ENCODE results near the gene DHRS7B.

DHRS7B gene

GRCh38 chr17:21152731-21153130 lies 26.0 kb downstream of the DHRS7B start:
- DNase-seq (ENCODE audit: low spot score) = no peak

GRCh38 chr17:21157586-21158370 lies 31.0 kb downstream of the DHRS7B start:
- no peak for DNase-seq (ENCODE audit: low spot score)

GRCh38 chr17:21160401-21160800 lies 33.6 kb downstream of the DHRS7B start:
- DNase-seq (ENCODE audit: low spot score) = no peak

- peak; percentile 50 for DNase-seq (ENCODE audit: low spot score)
Measured at GRCh38 chr17:21161498-21162393, 35.0 kb downstream of the DHRS7B start.

- DNase-seq (ENCODE audit: low spot score) = no peak
Measured at GRCh38 chr17:21162394-21162775, 35.6 kb downstream of the DHRS7B start.

- no peak for DNase-seq (ENCODE audit: low spot score)
Measured at GRCh38 chr17:21163101-21163500, 36.3 kb downstream of the DHRS7B start.

- no peak for DNase-seq (ENCODE audit: low spot score)
Measured at GRCh38 chr17:21164216-21164615, 37.5 kb downstream of the DHRS7B start.

- no peak for DNase-seq (ENCODE audit: low spot score)
Measured at GRCh38 chr17:21164620-21165019, 37.9 kb downstream of the DHRS7B start.

- no peak for DNase-seq (ENCODE audit: low spot score)
Measured at GRCh38 chr17:21165922-21166594, 39.3 kb downstream of the DHRS7B start.

- DNase-seq (ENCODE audit: low spot score) = peak; percentile 60
Measured at GRCh38 chr17:21166595-21167210, 39.9 kb downstream of the DHRS7B start.

- peak; percentile 28 for DNase-seq (ENCODE audit: low spot score)
Measured at GRCh38 chr17:21167303-21167702, 40.5 kb downstream of the DHRS7B start.

- no peak for DNase-seq (ENCODE audit: low spot score)
Measured at GRCh38 chr17:21168555-21168865, 41.7 kb downstream of the DHRS7B start.

- no peak for DNase-seq (ENCODE audit: low spot score)
Measured at GRCh38 chr17:21169496-21169895, 42.7 kb downstream of the DHRS7B start.

- DNase-seq (ENCODE audit: low spot score) = no peak
Measured at GRCh38 chr17:21170809-21171208, 44.0 kb downstream of the DHRS7B start.

- DNase-seq (ENCODE audit: low spot score) = no peak
Measured at GRCh38 chr17:21171309-21171922, 44.7 kb downstream of the DHRS7B start.

GRCh38 chr17:21171970-21172510 lies 45.3 kb downstream of the DHRS7B start:
- no peak for DNase-seq (ENCODE audit: low spot score)

GRCh38 chr17:21172846-21173245 lies 46.1 kb downstream of the DHRS7B start:
- DNase-seq (ENCODE audit: low spot score) = no peak

- no peak for DNase-seq (ENCODE audit: low spot score)
Measured at GRCh38 chr17:21173543-21173942, 46.8 kb downstream of the DHRS7B start.

GRCh38 chr17:21174186-21174585 lies 47.4 kb downstream of the DHRS7B start:
- no peak for DNase-seq (ENCODE audit: low spot score)

- DNase-seq (ENCODE audit: low spot score) = peak; percentile 76
Measured at GRCh38 chr17:21174713-21175112, 47.9 kb downstream of the DHRS7B start.

- DNase-seq (ENCODE audit: low spot score) = no peak
Measured at GRCh38 chr17:21176773-21177395, 50.1 kb downstream of the DHRS7B start.
